ENCODE measurements around the gene ANKRD13A. TPM values are rescaled to one million over a fixed set of nuclear protein-coding genes. Genes with fewer than 3 reads are reported as not detected.
A peak's percentile ranks its signal among the peaks of the same experiment; 100 is the strongest.
"Not testable (repeated sequence)": the region's sequence is repeated elsewhere in the genome, so short reads cannot be mapped to it uniquely, and the experiment has no call there.

ANKRD13A gene
- total RNA-seq, 1 donor from 2014 or later, result 22.9 TPM

DNA sequence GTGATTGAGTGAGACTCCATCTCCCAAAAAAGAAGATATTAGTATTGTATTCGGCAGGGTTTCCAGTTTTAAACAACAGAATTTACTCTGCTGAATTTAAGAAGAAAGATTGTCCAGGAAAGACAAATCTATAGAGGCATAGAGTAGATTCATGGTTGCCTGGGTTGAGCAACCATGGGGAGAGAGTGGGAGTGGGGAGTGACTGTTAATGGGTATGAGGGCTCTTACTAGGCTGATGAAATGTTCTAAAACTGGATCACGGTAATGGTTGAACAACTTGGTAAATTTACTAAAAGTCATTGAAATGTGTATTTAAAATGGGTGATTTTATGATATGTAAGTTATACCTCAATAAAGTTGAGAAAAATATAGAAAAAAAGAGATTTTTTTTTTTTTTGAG lies 63.0 kb downstream of the ANKRD13A start:
- ATAC-seq, result no peak
- intact Hi-C loops (cut with DNase I), result no loop called here
- no peak for DNase-seq (ENCODE audit: missing footprints)

DNA sequence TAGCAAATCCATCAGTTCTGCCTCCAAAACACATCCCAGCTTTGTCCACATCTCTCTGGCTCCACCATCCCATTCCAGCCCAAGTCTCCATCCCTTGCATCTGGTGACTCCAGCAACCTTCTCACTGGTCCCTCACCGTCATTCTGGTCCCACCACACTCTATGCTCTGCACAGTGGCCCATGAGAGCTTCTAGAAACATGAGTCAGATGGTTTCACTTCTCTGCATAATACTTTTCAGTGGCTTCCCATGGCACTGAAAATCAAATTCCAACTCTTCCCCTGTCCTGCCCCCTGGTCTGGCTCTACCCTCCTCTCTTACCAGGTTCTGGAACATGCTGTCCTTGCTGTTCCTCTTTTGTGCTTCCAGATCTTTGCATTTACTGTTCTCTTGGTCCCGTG lies 66.3 kb downstream of the ANKRD13A start:
- DNase-seq (ENCODE audit: missing footprints) (no peak), ATAC-seq (no peak)
- intact Hi-C loops (cut with DNase I), result no loop called here

GRCh38 chr12:110067531-110067930 lies 68.3 kb downstream of the ANKRD13A start:
- DNase-seq (ENCODE audit: missing footprints) (no peak), ATAC-seq (no peak)
- intact Hi-C loops (cut with DNase I), result no loop called here

- ATAC-seq; intact Hi-C loops (cut with DNase I); DNase-seq (ENCODE audit: missing footprints): not testable (repeated sequence)
These were observed 68.9 kb downstream of the ANKRD13A start for GRCh38 chr12:110068115-110068514.

DNA sequence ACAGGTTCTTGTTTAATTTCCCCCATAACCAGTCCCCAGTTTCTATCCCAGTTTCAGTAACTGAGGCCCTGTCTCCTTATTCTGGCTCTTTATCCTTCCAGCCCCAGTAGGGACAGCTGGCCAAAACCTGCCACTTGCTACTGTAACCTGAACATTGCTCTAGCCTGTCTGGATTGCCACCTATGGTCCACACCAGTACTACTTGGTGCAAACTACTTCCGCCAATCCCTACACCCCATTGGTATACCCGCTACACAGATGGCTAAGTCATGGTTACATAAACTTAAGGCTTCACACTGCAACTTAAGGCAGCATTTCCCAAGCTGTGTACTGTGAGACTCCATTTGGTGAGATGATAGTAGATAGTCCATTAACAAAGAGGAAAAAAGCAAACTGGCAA lies 69.4 kb downstream of the ANKRD13A start:
- DNase-seq (ENCODE audit: missing footprints) (no peak), ATAC-seq (no peak)
- intact Hi-C loops (cut with DNase I), result no loop called here

DNA sequence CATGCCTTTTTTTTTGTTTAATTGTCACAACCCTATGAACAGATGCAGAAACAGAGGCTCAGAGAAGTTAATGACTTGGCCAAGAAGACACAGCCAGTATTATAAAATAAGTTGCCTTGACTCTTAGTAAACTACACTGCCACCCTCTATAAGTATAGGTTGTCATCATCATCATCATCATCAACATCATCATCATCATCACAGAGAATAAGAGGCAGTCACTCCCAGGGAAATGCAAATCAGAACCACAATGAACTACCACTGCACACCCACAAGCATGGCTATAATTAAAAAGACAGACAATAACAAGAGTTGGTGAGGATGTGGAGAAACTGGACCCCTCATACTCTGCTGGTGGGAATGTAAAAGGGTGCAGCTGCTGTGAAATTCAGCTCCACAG lies 72.3 kb downstream of the ANKRD13A start:
- intact Hi-C loops (cut with DNase I), result no loop called here
- ATAC-seq (no peak), DNase-seq (ENCODE audit: missing footprints) (no peak)

- DNase-seq (ENCODE audit: missing footprints) (no peak), ATAC-seq (no peak)
These were observed 72.7 kb downstream of the ANKRD13A start for GRCh38 chr12:110071967-110072366.

DNA sequence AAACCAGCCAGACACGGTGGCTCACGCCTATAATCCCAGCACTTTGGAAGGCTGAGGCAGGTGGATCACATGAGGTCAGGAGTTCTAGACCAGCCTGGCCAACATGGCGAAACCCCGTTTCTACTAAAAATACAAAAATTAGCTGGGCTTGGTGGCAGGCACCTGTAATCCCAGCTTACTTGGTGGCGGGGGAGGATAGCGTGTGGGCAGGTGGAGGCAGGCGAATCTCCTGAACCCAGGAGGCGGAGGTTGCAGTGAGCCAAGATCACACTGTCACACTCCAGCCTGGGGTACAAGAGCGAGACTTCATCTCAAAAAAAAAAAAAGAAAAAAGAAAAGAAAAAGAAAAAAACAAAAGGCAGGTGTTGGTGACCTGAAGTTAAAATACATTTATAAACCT lies 73.4 kb downstream of the ANKRD13A start:
- ATAC-seq; DNase-seq (ENCODE audit: missing footprints); intact Hi-C loops (cut with DNase I): not testable (repeated sequence)

More at GRCh38 chr12:110071967-110072366, 72.7 kb downstream of the ANKRD13A start:
- intact Hi-C loops (cut with DNase I), result no loop called here

DNA sequence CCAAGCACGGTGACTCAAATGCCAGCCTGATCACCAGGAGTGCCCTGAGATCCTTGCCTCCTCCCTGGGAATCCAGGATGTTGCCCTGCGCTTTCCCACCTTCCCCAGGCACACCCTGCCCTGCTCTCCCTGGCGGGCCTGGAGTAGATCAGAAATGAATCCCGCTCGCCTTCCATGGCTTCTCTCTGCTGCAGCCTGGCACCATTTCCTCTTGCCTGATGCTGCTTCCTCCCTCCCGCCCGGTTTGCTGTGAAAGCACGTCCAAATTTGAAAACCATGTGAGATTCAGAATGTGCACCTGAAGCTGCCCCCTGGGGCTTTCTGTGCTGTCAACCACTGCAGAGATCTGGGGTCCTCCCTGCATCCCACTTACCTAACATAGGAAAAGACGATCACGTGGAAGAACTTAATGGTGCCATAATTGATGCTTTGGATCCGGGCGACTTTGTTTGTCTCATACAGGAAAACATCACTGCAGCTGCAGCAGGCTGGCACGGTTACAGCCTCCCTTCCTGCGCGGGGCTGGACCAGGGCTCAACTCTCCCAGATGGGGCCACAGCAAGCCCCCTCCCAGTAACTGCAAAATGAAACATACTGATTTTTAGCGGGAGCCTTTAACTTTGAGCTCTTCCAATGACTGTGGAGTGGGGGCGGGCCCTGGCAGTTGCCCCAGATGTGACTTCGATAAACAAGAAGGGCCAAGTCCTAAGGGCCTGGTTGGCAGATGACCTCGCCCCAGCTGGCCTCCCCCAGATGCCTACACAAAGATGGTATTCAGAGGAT lies 74.0 kb downstream of the ANKRD13A start:
- no peak for DNase-seq (ENCODE audit: missing footprints)
- intact Hi-C loops (cut with DNase I), result no loop called here
- ATAC-seq, result peak; percentile 46

DNA sequence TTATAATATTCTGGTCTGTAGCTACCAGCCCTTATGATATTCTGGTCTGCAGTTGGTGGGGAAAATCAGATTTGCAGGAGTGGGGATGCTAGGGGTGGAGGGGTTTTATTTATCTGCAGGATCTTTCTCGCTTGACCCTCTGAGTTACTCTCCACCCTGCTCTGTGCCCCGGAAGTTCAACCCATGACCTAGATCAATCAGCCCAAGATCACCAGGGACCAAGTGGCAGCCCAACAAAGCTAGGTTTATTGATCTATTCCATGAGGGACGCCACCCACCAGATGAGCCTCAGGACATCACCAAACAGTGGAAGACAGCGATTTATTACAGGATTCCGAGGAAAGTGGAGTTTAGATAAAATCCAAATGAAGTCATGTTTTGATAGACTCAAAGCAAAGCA lies 74.9 kb downstream of the ANKRD13A start:
- DNase-seq (ENCODE audit: missing footprints), result no peak
- ATAC-seq, result no peak
- intact Hi-C loops (cut with DNase I), result no loop called here

GRCh38 chr12:110075880-110076279 lies 76.7 kb downstream of the ANKRD13A start:
- intact Hi-C loops (cut with DNase I), result no loop called here
- ATAC-seq, result no peak
- no peak for DNase-seq (ENCODE audit: missing footprints)

DNA sequence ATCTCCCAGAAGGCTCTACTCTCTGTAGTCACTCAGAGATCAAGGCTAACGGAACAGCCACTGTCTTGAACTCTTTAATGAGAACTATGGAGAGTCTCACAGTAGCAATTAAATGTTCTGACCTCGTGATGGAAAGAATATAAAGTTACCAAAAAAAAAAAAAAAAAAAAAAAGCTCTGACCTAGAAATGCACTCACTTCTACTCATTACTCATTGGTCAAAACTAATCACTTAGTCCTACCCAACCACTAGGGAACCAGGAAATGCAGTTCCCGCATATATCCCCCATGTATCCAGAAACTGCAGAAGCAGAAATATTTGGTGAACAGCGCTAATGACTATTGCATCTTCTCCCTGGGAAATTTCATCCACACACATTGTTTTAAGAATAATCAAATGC lies 78.6 kb downstream of the ANKRD13A start:
- DNase-seq (ENCODE audit: missing footprints) (no peak), ATAC-seq (no peak)
- intact Hi-C loops (cut with DNase I), result no loop called here

GRCh38 chr12:110079477-110080400 lies 80.5 kb downstream of the ANKRD13A start:
- intact Hi-C loops (cut with DNase I), result no loop called here
- ATAC-seq (peak; percentile 62), DNase-seq (ENCODE audit: missing footprints) (peak; percentile 81)

DNA sequence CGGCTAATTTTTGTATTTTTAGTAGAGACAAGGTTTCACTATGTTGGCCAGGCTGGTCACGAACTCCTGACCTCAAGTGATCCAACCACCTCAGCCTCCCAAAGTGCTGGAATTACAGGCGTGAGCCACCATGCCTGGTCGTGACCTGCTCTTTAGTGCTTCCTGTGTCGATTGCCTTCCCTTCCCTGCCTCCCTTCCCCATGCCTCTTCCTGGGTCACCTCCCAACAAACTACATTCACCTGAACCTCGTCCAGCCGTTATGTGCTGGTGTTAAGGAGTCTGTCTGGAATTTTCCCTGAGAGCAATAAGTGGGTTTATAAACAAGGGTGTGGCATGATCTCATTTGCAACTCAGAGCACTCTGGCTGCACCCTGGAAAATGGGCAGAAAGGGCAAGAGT lies 81.2 kb downstream of the ANKRD13A start:
- intact Hi-C loops (cut with DNase I), result no loop called here
- DNase-seq (ENCODE audit: missing footprints) (no peak), ATAC-seq (no peak)

GRCh38 chr12:110084314-110085015 lies 85.2 kb downstream of the ANKRD13A start:
- intact Hi-C loops (cut with DNase I), result no loop called here
- DNase-seq (ENCODE audit: missing footprints) (no peak), ATAC-seq (no peak)

- peak; percentile 33 for ATAC-seq
- DNase-seq (ENCODE audit: missing footprints); intact Hi-C loops (cut with DNase I): not testable (repeated sequence)
These were observed 89.0 kb downstream of the ANKRD13A start for GRCh38 chr12:110088216-110088615.

- ATAC-seq (peak; percentile 57), DNase-seq (ENCODE audit: missing footprints) (no peak)
- intact Hi-C loops (cut with DNase I), result no loop called here
These were observed 89.7 kb downstream of the ANKRD13A start for GRCh38 chr12:110088936-110089335.

Measured in Right ventricle myocardium inferior (tissue), 1 donor.